Colonic mucosa (tissue), 4 donors: ENCODE results near the gene BCAS3. TPM values are rescaled to one million over a fixed set of nuclear protein-coding genes. Genes with fewer than 3 reads are reported as not detected.

Source experiments
- DNase-seq: peaks from one replicate; pipeline ENCODE4 v3.0.0-alpha.2; 2020
- H3K27ac ChIP-seq: fragments of 200-600 bp; one replicate; pipeline ENCODE4 v1.8.0; 2021
- H3K27me3 ChIP-seq: fragments of 200-600 bp; one replicate; pipeline ENCODE4 v1.8.0; 2021
- H3K36me3 ChIP-seq: fragments of 200-600 bp; one replicate; pipeline ENCODE4 v1.8.0; 2021
- H3K4me1 ChIP-seq: fragments of 200-600 bp; one replicate; pipeline ENCODE4 v1.8.0; 2021; ENCODE audit warnings: mild to moderate bottlenecking
- H3K4me3 ChIP-seq: fragments of 200-600 bp; one replicate; pipeline ENCODE4 v1.8.0; 2021
- H3K9ac ChIP-seq, 2 donors: one replicate each; pipeline ENCODE4 v1.7.0; 2013; ENCODE audit warnings: control low read depth in 2 of 2, low read depth in 2 of 2, low read length in 2 of 2
- H3K9me3 ChIP-seq: fragments of 200-600 bp; one replicate; pipeline ENCODE4 v1.8.0; 2021
- intact Hi-C: fragments of 100-400 bp; cut with DNase I; formaldehyde crosslinking; loops from one replicate; pipeline ENCODE4 v1.14.1; 2022
- total RNA-seq, 2 donors: library from RNA; stranded (reverse); fragmentation: NEBNext Ultra II Directional in 1 of 2; extraction: Animal tissue kit (Norgen Biotek cat#: 25700) in 1 of 2; gene quantifications; one replicate each; pipeline ENCODE4 v1.2.1, GENCODE V29; 2021
- TF ChIP-seq, protein P1 (sequence below): fragments of 200-600 bp; IDR thresholded peaks from one replicate; pipeline ENCODE4 v1.8.0; 2022; ENCODE audit warnings: antibody characterized with exemption, mild to moderate bottlenecking
- donor health status: healthy.
- donor health status: DM: no; HTN: no; CAD: no.
- donor health status: DM: no; HTN: no; CAD: no.

The BCAS3 gene
- total RNA-seq, 2 donors from 2014 or later = 11.0 to 17.8 TPM

- intact Hi-C loops = no loop called here
- H3K27ac ChIP-seq = no peak overlapping the region
- H3K27me3 ChIP-seq = no peaks in the 10 kb centered on the region
- H3K4me1 ChIP-seq = no peaks in the 10 kb centered on the region
- H3K36me3 ChIP-seq = no peaks in the 10 kb centered on the region
- TF ChIP-seq, protein P1, sequence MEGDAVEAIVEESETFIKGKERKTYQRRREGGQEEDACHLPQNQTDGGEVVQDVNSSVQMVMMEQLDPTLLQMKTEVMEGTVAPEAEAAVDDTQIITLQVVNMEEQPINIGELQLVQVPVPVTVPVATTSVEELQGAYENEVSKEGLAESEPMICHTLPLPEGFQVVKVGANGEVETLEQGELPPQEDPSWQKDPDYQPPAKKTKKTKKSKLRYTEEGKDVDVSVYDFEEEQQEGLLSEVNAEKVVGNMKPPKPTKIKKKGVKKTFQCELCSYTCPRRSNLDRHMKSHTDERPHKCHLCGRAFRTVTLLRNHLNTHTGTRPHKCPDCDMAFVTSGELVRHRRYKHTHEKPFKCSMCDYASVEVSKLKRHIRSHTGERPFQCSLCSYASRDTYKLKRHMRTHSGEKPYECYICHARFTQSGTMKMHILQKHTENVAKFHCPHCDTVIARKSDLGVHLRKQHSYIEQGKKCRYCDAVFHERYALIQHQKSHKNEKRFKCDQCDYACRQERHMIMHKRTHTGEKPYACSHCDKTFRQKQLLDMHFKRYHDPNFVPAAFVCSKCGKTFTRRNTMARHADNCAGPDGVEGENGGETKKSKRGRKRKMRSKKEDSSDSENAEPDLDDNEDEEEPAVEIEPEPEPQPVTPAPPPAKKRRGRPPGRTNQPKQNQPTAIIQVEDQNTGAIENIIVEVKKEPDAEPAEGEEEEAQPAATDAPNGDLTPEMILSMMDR = no peak
- no peaks in the 10 kb centered on the region for H3K9me3 ChIP-seq
- no peak for DNase-seq
- H3K9ac ChIP-seq = no peak overlapping the region
- no peak overlapping the region for H3K4me3 ChIP-seq
Observed at GRCh38 chr17:61057257-61057656, 379.6 kb downstream of the BCAS3 start.

GRCh38 chr17:61058066-61058465, 380.4 kb downstream of the BCAS3 start:
- TF ChIP-seq, protein P1 = no peak
- Histone ChIP-seq H3K4me1 (no peaks in the 10 kb centered on the region), H3K4me3 (no peak overlapping the region), H3K27me3 (no peaks in the 10 kb centered on the region), H3K9me3 (no peaks in the 10 kb centered on the region), H3K36me3 (no peaks in the 10 kb centered on the region), H3K9ac (no peak overlapping the region), H3K27ac (no peak overlapping the region)
- no peak for DNase-seq
- intact Hi-C loops = no loop called here

GRCh38 chr17:61063528-61063927, 385.9 kb downstream of the BCAS3 start:
- DNase-seq = no peak

DNA sequence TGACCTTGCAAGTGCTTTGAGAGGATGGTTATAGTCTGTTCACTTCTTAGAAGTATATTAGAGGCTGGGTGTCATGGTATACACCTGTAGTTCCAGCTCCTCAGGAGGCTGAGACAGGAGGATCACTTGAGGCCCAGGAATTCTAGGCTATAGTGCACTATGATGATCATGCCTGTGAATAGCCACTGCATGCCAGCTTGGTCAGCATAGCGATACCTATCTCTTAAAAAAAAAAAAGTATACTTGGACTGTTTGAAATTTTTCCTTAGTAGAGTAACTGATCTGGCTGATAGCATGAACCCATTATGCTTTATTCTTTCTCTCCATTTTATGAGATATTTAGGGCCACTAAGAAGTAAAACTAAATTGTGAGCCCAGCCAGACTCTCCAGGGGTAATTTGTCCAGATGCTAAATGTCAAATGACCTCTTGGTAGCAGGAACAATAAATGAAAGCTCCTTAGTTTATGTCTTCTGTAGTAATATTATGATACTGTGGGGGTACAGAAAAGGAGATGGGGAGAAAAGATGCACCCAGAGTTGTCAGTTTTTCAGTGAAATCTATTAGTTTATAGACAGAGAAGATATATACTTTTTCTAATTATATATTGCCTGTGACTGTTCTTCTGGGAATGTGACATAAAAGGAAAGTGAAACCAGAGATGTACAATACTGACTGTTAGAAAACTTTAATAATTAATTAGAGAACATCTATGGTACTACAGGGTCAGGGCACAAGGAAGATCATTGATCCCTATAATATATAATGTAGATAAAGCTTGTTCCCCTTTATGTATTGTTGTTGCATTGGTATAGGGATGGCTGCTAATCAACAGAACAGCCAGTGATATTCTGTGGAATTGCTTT, 386.7 kb downstream of the BCAS3 start:
- no peaks in the 10 kb centered on the region for H3K27me3 ChIP-seq
- intact Hi-C loops = no loop called here
- no peaks in the 10 kb centered on the region for H3K9me3 ChIP-seq
- no peak overlapping the region for H3K27ac ChIP-seq
- no peaks in the 10 kb centered on the region for H3K36me3 ChIP-seq
- no peak overlapping the region for H3K9ac ChIP-seq
- no peaks in the 10 kb centered on the region for H3K4me1 ChIP-seq
- no peak overlapping the region for H3K4me3 ChIP-seq
- no peak for DNase-seq
- TF ChIP-seq, protein P1 = no peak

More at GRCh38 chr17:61063528-61063927, 385.9 kb downstream of the BCAS3 start:
- TF ChIP-seq, protein P1 = no peak
- Histone ChIP-seq H3K9me3 (no peaks in the 10 kb centered on the region), H3K4me3 (no peak overlapping the region), H3K9ac (no peak overlapping the region), H3K4me1 (no peaks in the 10 kb centered on the region), H3K27me3 (no peaks in the 10 kb centered on the region), H3K27ac (no peak overlapping the region), H3K36me3 (no peaks in the 10 kb centered on the region)
- intact Hi-C loops = no loop called here

- no peaks in the 10 kb centered on the region for H3K27me3 ChIP-seq
- H3K36me3 ChIP-seq = no peaks in the 10 kb centered on the region
- no peak overlapping the region for H3K4me3 ChIP-seq
- TF ChIP-seq, protein P1 = no peak
- intact Hi-C loops = no loop called here
- H3K4me1 ChIP-seq = no peaks in the 10 kb centered on the region
- H3K27ac ChIP-seq = no peak overlapping the region
- no peak overlapping the region for H3K9ac ChIP-seq
- DNase-seq = no peak
- H3K9me3 ChIP-seq = no peaks in the 10 kb centered on the region
Observed at GRCh38 chr17:61065263-61065773, 387.7 kb downstream of the BCAS3 start.
